Loucy (cell line): ENCODE measurements around the gene WIPF2.

Source experiments
- CTCF ChIP-seq: fragments of 200-600 bp; sonication (generic); conservative IDR thresholded peaks from 2 replicates; pipeline ENCODE4 v1.5.1; 2014; ENCODE audit warnings: mild to moderate bottlenecking, antibody characterized with exemption, low read length
- EZH2phosphoT487 ChIP-seq: fragments of 200-600 bp; IDR thresholded peaks from 2 replicates; pipeline ENCODE4 v1.6.1; 2018; ENCODE audit warnings: antibody characterized with exemption, mild to moderate bottlenecking, moderate library complexity, borderline replicate concordance

DNA sequence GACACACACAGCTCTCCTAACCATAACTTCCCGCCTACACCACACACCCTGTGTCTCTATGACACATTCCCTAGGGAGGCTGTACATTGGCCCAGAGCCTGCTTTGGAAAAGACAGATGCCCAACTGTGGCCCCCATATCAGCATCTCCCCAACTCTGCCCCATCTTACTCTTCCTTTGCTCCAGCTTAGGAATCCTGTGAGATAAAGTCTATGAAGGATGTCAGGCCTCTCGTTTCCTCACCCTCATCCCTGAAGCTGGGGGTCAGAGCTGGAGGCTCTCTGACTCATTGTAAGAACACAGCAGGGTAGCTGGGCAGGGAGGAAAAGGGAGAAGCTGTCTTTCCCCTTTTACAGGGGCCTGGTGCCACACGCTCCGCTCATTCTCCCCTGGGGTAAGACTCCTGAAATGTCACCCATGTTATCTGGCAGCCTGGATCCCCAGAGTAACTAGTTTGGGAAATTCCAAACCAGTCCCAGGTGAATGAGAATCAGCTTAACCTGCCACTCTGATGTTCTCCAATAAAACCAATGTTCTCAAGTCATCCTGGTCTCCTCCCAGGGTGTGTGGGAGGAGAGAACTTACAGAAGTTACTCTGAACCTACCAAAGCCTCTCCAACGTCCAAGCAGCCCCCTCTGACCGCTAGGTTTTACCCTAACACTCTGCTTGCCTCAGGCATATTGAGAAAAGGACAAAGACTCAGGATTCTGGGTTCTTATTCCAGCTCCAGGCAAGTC is 39.0 kb upstream of the WIPF2 start:
- no peak for TF ChIP-seq CTCF
- TF ChIP-seq EZH2phosphoT487: no peak
